Astrocyte (in vitro differentiated cells and primary cell): ENCODE data around the gene ALPI.

ENCODE experiments used
- EZH2 ChIP-seq: IDR thresholded peaks from 2 replicates; pipeline ENCODE4 v1.6.1; 2012; ENCODE audit warnings: mild to moderate bottlenecking, low read length, inconsistent platforms; ENCODE audit not compliant: insufficient read depth
- TF ChIP-seq, protein P1 (sequence below): IDR thresholded peaks from 2 replicates; pipeline ENCODE4 v1.5.1; 2011; ENCODE audit warnings: low read depth, mild to moderate bottlenecking, inconsistent platforms, low read length, moderate library complexity; ENCODE audit not compliant: insufficient read depth

DNA sequence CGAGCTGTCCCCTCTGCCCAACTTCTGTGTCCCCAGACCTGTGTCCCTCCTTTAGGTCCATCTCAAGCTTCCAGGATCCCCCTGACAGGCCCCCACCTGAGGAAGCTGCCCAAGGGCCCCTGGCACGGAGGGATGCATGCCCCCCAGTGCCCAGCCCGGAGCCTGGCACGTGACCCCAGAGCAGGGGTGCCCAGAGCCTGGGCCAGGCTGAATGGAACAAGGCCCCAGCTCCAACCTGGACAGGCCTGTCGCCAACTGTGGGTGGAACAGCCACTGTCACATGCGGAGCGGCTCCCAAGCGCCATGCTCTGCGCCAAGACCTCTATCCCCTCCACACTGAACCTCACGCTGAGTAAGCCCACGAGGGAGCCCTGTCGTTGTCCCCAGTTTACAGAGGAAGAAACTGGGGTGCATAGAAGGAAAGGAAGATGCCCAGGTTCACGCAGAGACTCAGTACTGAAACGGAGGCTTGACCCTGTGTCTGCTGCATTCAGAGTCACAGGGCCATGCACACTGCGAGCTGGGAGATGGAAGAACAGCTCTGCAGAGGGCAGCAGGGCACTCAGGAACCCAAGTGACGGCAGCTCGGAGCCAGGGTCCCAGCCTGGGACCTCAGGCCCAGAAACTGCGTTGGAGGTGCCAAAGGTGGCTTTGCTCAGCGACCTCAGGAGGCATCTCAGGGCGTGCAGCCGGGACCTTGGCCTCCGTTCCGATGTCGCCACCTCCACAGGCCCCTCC, 37.2 kb downstream of the ALPI start:
- TF ChIP-seq, protein P1, sequence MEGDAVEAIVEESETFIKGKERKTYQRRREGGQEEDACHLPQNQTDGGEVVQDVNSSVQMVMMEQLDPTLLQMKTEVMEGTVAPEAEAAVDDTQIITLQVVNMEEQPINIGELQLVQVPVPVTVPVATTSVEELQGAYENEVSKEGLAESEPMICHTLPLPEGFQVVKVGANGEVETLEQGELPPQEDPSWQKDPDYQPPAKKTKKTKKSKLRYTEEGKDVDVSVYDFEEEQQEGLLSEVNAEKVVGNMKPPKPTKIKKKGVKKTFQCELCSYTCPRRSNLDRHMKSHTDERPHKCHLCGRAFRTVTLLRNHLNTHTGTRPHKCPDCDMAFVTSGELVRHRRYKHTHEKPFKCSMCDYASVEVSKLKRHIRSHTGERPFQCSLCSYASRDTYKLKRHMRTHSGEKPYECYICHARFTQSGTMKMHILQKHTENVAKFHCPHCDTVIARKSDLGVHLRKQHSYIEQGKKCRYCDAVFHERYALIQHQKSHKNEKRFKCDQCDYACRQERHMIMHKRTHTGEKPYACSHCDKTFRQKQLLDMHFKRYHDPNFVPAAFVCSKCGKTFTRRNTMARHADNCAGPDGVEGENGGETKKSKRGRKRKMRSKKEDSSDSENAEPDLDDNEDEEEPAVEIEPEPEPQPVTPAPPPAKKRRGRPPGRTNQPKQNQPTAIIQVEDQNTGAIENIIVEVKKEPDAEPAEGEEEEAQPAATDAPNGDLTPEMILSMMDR, result no peak
- TF ChIP-seq EZH2, result no peak
